Osteocyte (in vitro differentiated cells): ENCODE results near the gene APOBEC4. TPM values are rescaled to one million over a fixed set of nuclear protein-coding genes. Genes with fewer than 3 reads are reported as not detected.

Source experiments
- DNase-seq: peaks from one replicate; pipeline ENCODE4 v3.0.0; 2021; ENCODE audit warnings: mixed read lengths; ENCODE audit not compliant: unreplicated experiment; ENCODE audit errors: extremely low spot score
- H3K27ac Mint-ChIP-seq: one replicate; pipeline ENCODE4 v1.8.0; 2021; ENCODE audit warnings: mild to moderate bottlenecking, mixed read lengths; ENCODE audit not compliant: unreplicated experiment
- H3K27me3 Mint-ChIP-seq: one replicate; pipeline ENCODE4 v1.8.0; 2021; ENCODE audit warnings: mixed read lengths; ENCODE audit not compliant: unreplicated experiment
- H3K36me3 Mint-ChIP-seq: one replicate; pipeline ENCODE4 v1.8.0; 2021; ENCODE audit warnings: mixed read lengths; ENCODE audit not compliant: unreplicated experiment
- H3K4me1 Mint-ChIP-seq: one replicate; pipeline ENCODE4 v1.8.0; 2021; ENCODE audit warnings: mixed read lengths; ENCODE audit not compliant: unreplicated experiment
- H3K4me3 Mint-ChIP-seq: one replicate; pipeline ENCODE4 v1.8.0; 2021; ENCODE audit warnings: mild to moderate bottlenecking, moderate library complexity, mixed read lengths; ENCODE audit not compliant: unreplicated experiment
- H3K9me3 Mint-ChIP-seq: one replicate; pipeline ENCODE4 v1.8.0; 2021; ENCODE audit warnings: mixed read lengths; ENCODE audit not compliant: unreplicated experiment
- total RNA-seq: library from RNA; stranded (reverse); gene quantifications from 2 replicates; pipeline ENCODE4 v1.2.1, GENCODE V29; 2021
- TF ChIP-seq, protein P1 (sequence below): fragments of 200-600 bp; sonication (generic); IDR thresholded peaks from 2 replicates; pipeline ENCODE4 v1.5.0; 2021; ENCODE audit warnings: antibody characterized with exemption, mild to moderate bottlenecking, moderate library complexity

Gene APOBEC4
- total RNA-seq, 1 donor from 2014 or later: not detected

DNA sequence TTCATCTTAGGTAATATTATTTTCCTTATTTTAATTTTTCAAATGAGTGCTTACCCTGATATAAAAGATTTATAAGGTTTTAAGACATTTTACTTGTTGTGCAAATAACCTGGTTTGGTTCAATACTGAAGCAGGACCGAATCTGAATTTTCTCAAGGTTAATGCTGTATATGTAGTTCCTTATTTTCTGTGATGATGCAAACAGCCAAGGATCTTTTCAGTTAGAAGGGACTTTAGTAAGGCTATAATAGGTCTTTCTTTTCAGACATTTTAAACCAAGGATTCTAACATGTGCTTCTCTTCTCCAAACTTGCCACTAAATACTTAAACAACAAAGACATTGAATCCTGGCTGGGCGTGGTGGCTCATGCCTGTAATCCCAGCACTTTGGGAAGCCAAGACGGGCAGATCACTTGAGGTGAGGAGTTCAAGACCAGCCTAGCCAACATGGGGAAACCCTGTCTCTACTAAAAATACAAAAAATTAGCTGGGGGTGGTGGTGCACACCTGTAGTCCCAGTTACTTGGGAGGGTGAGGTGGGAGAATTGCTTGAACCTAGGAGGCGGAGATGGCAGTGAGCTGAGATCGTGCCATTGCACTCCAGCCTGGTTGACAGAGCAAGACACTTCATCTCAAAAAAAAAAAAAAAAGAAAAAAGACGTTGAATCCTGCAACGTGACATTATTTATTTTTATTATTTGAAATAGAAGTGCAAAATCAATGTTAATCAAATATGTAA, 14.3 kb downstream of the APOBEC4 start:
- Mint-ChIP-seq H3K9me3 (no peaks in the 10 kb centered on the region), H3K36me3 (no peaks in the 10 kb centered on the region), H3K4me3 (no peak overlapping the region), H3K4me1 (peaks cover 17% of the 10 kb centered on the region), H3K27me3 (no peaks in the 10 kb centered on the region), H3K27ac (no peak overlapping the region)
- TF ChIP-seq, protein P1, sequence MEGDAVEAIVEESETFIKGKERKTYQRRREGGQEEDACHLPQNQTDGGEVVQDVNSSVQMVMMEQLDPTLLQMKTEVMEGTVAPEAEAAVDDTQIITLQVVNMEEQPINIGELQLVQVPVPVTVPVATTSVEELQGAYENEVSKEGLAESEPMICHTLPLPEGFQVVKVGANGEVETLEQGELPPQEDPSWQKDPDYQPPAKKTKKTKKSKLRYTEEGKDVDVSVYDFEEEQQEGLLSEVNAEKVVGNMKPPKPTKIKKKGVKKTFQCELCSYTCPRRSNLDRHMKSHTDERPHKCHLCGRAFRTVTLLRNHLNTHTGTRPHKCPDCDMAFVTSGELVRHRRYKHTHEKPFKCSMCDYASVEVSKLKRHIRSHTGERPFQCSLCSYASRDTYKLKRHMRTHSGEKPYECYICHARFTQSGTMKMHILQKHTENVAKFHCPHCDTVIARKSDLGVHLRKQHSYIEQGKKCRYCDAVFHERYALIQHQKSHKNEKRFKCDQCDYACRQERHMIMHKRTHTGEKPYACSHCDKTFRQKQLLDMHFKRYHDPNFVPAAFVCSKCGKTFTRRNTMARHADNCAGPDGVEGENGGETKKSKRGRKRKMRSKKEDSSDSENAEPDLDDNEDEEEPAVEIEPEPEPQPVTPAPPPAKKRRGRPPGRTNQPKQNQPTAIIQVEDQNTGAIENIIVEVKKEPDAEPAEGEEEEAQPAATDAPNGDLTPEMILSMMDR: no peak
- DNase-seq: no peak

- TF ChIP-seq, protein P1: no peak
- peak overlapping the region; percentile 100 for H3K4me3 Mint-ChIP-seq
- DNase-seq: no peak
- no peaks in the 10 kb centered on the region for H3K27me3 Mint-ChIP-seq
- H3K9me3 Mint-ChIP-seq: no peaks in the 10 kb centered on the region
- peaks cover 34% of the 10 kb centered on the region for H3K4me1 Mint-ChIP-seq
- H3K27ac Mint-ChIP-seq: peak overlapping the region; percentile 100
- peaks cover 2% of the 10 kb centered on the region for H3K36me3 Mint-ChIP-seq
Measured at GRCh38 chr1:183636783-183637182, 16.3 kb downstream of the APOBEC4 start.

- Mint-ChIP-seq H3K27ac (peak overlapping the region; percentile 100), H3K9me3 (no peaks in the 10 kb centered on the region)
Measured at GRCh38 chr1:183636334-183636682, 16.8 kb downstream of the APOBEC4 start.

DNA sequence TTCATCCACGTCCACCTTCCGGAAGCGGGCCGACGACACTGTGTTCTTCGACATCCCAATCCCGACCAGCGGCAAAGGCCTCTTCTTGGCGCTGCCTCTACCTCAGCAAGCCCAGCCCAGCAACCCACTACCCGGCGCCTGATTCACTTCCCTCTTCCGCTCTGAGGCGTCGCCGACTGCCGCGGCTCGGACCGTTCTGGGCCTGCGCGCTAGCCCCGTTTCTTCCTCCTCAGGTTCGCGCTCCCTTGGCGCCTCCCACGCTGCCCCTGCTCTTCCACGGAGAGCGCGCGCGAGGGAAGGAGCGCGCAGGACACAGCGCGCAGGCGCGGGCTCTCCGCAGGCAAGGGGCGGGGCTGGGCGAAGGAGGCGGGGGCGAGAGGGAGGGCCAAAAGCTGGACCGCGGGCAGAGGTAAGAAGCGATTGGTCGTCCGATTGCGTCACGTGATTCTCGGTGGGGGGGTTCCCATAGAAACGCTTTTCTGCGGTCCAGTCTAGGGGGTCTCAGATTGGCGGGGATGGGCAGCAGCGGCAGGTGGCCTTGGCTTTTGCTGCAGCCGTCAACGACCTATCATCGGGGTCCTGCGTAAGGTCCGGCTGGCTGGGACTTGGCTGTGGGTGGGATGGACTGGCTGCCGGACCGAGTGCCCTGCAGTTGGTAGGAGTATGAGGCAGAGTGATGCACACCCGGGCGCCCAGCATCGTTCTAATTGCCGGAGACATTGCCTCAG, 17.3 kb downstream of the APOBEC4 start, which contains the start of gene ARPC5:
ARPC5 (minus strand) TSS at position 178 of the 728 bp plus-strand sequence; CDS start at position 54, 124 bp downstream.
- Mint-ChIP-seq H3K36me3 (peaks cover 6% of the 10 kb centered on the region), H3K4me3 (peak within 1 kb of the TSS; percentile 100), H3K27me3 (no peaks in the 10 kb centered on the region), H3K9me3 (no peaks in the 10 kb centered on the region), H3K27ac (peak within 1 kb of the TSS; percentile 100), H3K4me1 (peaks cover 38% of the 10 kb centered on the region)
- peak; percentile 99 for DNase-seq
- TF ChIP-seq, protein P1: no peak

More at GRCh38 chr1:183636334-183636682, 16.8 kb downstream of the APOBEC4 start:
- Mint-ChIP-seq H3K27me3 (no peaks in the 10 kb centered on the region), H3K36me3 (peaks cover 3% of the 10 kb centered on the region), H3K4me3 (peak overlapping the region; percentile 100), H3K4me1 (peaks cover 36% of the 10 kb centered on the region)
- no peak for DNase-seq
- TF ChIP-seq, protein P1: no peak

GRCh38 chr1:183635099-183635605, 18.0 kb downstream of the APOBEC4 start:
- Mint-ChIP-seq H3K4me1 (peaks cover 45% of the 10 kb centered on the region), H3K9me3 (no peaks in the 10 kb centered on the region), H3K27me3 (no peaks in the 10 kb centered on the region), H3K4me3 (peak overlapping the region; percentile 100), H3K36me3 (peaks cover 11% of the 10 kb centered on the region), H3K27ac (peak overlapping the region; percentile 100)
- DNase-seq: no peak
- TF ChIP-seq, protein P1: no peak
